GM11168 (cell line): ENCODE measurements around the gene FIGN.

ENCODE experiments used
- in situ Hi-C: fragments of 300-500 bp; cut with MboI; formaldehyde crosslinking; loops from one replicate; pipeline ENCODE4 v1.12.0; 2022; ENCODE audit warnings: low sequenced_read_pairs; ENCODE audit not compliant: unreplicated experiment

Gene FIGN

GRCh38 chr2:163735685-163736432, at the start of gene FIGN:
TSS of gene FIGN (minus strand) at chr2:163736008. CDS start at chr2:163734927, 1,081 bp downstream.
- in situ Hi-C loops, result no loop called here

- in situ Hi-C loops, result no loop called here
Measured at GRCh38 chr2:163785162-163785561, 49.4 kb upstream of the FIGN start.

- in situ Hi-C loops, result no loop called here
Measured at GRCh38 chr2:163779970-163780597, 44.3 kb upstream of the FIGN start.

GRCh38 chr2:163778045-163778781, 42.4 kb upstream of the FIGN start:
- in situ Hi-C loops, result no loop called here

- in situ Hi-C loops, result no loop called here
Measured at GRCh38 chr2:163775304-163775703, 39.5 kb upstream of the FIGN start.

- in situ Hi-C loops, result no loop called here
Measured at GRCh38 chr2:163774862-163775261, 39.1 kb upstream of the FIGN start.

GRCh38 chr2:163773276-163773675, 37.5 kb upstream of the FIGN start:
- in situ Hi-C loops, result no loop called here

GRCh38 chr2:163771596-163771995, 35.8 kb upstream of the FIGN start:
- in situ Hi-C loops, result no loop called here

GRCh38 chr2:163768881-163769695, 33.3 kb upstream of the FIGN start:
- in situ Hi-C loops, result no loop called here

GRCh38 chr2:163767097-163767496, 31.3 kb upstream of the FIGN start:
- in situ Hi-C loops, result no loop called here

GRCh38 chr2:163764566-163764965, 28.8 kb upstream of the FIGN start:
- in situ Hi-C loops, result no loop called here

- in situ Hi-C loops, result no loop called here
Measured at GRCh38 chr2:163759013-163759412, 23.2 kb upstream of the FIGN start.

- in situ Hi-C loops, result no loop called here
Measured at GRCh38 chr2:163757814-163758213, 22.0 kb upstream of the FIGN start.

- in situ Hi-C loops, result no loop called here
Measured at GRCh38 chr2:163756588-163756987, 20.8 kb upstream of the FIGN start.

- in situ Hi-C loops, result no loop called here
Measured at GRCh38 chr2:163755366-163755765, 19.6 kb upstream of the FIGN start.

GRCh38 chr2:163753726-163754125, 17.9 kb upstream of the FIGN start:
- in situ Hi-C loops, result no loop called here

- in situ Hi-C loops, result no loop called here
Measured at GRCh38 chr2:163752267-163752666, 16.5 kb upstream of the FIGN start.

GRCh38 chr2:163751696-163752095, 15.9 kb upstream of the FIGN start:
- in situ Hi-C loops, result no loop called here

GRCh38 chr2:163748420-163748819, 12.6 kb upstream of the FIGN start:
- in situ Hi-C loops, result no loop called here

- in situ Hi-C loops, result no loop called here
Measured at GRCh38 chr2:163741435-163741834, 5.6 kb upstream of the FIGN start.
